NCI-H226 (cell line): ENCODE results near the gene DOK1.

Experiments
- DNase-seq: peaks from one replicate; pipeline ENCODE4 v3.0.0-alpha.2; 2015

The DOK1 gene

GRCh38 chr2:74553892-74554819 is at the start of gene DOK1, which contains the start of gene LOXL3:
Gene DOK1, plus strand, starts transcription at chr2:74554720. Its CDS starts 35 bp downstream, at chr2:74554755.
Gene LOXL3, minus strand, starts transcription at chr2:74553942. Its CDS starts 1,308 bp downstream, at chr2:74552634.
- peak; percentile 87 for DNase-seq

GRCh38 chr2:74505448-74506246 is 48.9 kb upstream of the DOK1 start:
- no peak for DNase-seq

GRCh38 chr2:74507145-74507925 is 47.2 kb upstream of the DOK1 start, which contains the start of gene PCGF1:
Gene PCGF1, minus strand, starts transcription at chr2:74507695. Its CDS starts 27 bp downstream, at chr2:74507668.
- DNase-seq = peak; percentile 95

DNA sequence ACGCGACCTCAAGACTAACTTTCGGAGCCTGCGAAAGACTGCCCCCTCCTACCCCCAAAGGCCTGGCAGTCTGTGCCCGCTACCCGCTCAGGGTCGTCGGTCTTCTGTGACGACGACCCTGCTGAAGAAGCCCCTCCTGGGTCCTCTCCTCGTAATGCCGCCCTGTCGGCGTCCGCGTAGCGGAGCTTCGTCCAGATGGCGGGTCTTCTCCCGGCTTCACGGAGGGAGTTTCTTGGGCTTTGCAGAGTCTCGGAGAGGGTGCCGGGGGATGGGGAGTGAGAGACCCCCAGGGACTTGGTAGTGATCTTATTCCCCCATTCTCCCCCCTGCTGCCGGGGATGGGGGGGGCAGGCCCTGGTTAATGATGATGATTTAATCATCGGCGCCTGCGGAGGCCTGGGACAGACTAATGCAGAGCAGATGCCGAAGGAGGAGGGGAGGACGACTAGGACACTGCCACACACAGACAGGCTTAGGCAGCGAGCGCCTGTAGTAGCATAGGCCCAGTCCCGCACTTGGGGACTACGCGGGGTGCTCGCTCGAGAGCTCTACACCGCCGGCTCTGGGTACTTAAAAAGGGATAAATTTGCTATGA is 46.5 kb upstream of the DOK1 start:
- no peak for DNase-seq

DNA sequence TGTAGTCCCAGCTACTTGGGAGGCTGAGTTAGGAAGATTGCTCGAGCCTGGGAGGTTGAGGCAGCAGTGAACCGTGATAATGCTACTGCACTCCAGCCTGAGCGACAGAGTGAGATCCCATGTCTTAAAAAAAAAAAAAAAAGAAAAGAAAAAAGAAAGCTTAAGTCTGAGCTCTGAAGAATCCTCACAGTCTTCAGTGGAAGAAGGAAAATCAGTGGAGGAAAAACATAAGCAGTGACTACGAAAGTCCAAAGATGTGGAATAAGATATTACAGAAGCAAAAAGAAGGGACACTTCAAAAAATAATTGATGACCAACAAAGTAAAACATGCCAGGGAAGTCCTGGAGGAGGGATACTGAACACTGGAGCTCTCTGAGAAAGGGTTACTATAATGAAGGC is 44.2 kb upstream of the DOK1 start:
- no peak for DNase-seq

- DNase-seq = no peak
Measured at GRCh38 chr2:74511104-74511989, 43.2 kb upstream of the DOK1 start.

DNA sequence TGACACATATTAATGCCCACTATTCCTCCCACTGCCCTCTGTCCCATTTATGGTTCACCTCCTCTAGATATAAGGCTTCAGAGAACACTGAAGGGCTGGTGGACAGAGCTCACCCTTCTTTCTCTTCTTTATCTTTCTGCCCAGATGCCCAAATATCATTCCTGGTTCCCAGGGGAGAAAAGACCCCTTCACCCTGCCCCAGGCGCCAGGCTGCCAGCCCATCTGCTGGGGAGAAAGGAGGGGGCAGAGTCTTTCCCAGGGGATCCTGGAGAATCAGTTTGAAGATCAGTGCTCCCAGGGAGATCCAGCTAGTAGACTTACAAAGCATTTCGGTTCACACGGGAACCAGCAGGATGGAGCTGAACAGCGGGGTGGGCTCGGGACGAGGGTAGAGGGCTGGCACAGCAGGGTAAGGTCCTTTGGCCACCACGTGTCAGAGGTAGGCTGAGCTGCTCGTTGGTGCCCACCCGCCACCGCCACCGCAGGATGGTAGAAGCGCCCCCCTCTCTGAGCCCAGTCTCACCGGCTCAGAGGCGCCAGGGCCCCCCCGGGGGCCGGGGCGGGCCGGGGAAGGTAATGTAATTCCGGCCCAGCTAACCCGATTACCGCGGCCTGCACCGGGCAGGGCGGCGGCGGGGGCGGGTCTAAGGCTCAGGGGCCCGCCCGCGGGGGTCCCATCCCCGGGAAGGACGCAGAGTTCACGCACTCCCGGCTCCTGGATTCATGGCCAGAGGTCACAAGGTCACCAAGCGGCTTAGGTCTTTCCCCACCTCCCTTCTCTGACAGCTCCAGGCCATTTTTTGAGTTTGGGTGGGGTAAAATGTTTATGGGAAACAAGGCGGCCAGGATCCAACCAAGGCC is 41.5 kb upstream of the DOK1 start:
- no peak for DNase-seq

DNA sequence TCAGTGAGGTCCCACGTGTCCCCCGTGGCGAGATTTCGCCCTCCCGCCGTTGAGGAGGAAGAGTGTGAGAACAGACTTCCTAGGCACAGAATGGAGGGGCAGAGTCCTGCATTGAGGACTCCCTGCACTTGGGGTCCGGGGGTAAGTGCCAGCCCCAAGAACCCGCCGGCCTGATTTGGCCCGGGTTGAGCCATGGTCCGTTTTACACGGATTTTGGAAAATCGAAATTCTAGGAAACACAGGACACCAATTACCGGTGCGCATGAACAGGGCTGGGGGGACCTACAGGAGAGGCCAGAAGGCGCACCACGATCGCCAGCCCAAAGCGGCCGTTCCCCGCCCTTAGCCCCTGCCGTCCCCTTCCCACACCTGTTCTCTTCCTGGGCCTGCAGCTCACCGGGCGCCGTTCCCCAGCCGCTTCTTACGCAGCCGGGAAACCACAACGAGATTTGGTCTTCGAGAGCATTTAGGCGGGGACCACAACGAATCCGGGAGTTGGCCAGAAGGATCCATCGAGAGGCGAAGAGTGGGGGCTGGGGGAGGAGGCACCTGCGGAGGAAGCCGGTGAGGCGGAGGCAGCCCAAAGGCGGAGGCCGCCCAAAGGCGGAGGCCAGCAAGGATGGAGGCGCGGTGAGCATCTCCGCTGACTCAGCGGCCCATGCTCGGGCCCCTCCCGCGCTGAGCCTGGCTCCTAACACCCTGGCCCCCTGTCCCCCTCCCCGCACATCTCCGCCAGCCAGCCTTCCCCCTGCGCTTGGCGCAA is 40.7 kb upstream of the DOK1 start:
- DNase-seq = no peak

DNA sequence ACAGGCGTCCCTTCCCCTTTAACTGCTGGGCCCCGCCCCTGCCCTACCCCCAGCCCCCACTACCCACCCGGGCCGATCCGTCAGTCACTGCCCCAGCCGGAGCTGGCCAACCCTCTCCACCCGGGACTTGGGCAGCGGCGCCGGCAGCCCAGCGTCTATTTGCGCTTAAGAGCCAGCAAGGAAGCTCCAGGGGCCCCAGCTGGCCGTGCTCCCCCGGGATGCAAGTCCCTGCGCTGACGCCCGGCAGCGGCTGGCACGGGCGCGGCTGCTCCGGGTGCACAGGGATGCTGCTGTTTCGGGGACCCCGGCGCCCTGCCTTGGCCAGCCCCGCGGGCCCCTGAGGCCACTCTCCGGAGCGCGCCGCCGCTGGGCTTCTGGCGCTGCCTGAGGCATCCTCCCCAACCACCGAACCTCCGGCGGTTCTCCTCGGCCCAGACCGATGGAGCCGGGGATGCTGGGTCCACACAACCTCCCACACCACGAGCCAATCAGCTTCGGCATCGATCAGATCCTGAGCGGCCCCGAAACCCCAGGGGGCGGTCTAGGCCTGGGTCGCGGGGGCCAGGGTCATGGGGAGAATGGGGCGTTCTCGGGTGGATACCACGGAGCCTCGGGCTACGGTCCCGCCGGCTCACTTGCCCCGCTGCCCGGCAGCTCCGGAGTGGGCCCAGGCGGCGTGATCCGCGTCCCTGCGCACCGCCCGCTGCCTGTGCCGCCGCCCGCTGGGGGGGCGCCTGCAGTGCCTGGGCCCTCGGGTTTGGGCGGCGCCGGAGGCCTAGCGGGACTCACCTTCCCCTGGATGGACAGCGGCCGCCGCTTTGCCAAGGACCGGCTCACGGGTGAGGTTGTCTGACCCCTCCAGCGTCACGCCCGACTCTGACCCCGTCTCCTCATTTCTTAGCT is 39.9 kb upstream of the DOK1 start, which contains the start of gene TLX2:
TSS of gene TLX2 (plus strand) at position 83 of the 903 bp plus-strand sequence. CDS start at position 440, 357 bp downstream.
- no peak for DNase-seq

- DNase-seq = no peak
Measured at GRCh38 chr2:74515271-74515980, 39.1 kb upstream of the DOK1 start.

GRCh38 chr2:74515981-74516633 is 38.4 kb upstream of the DOK1 start:
- DNase-seq = no peak

DNA sequence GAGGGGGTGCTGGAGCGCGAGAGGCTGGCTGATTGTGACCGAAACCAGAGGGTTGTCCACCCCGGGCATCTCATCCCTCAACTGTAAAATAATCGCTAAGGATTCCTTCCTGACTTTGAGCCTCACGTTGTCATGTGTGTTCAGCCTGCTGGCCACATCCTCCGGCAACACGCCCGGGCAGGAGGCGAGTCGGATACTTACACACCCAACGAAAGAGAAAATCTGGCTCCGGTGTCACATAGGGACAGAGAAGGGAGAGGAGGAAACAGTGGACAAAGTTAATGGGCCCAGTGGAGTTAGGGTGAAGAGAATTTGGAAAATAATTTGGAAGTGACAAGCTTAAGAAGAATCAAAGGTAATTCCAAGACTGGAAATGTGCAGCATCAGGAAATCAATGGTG is 37.9 kb upstream of the DOK1 start:
- no peak for DNase-seq

DNA sequence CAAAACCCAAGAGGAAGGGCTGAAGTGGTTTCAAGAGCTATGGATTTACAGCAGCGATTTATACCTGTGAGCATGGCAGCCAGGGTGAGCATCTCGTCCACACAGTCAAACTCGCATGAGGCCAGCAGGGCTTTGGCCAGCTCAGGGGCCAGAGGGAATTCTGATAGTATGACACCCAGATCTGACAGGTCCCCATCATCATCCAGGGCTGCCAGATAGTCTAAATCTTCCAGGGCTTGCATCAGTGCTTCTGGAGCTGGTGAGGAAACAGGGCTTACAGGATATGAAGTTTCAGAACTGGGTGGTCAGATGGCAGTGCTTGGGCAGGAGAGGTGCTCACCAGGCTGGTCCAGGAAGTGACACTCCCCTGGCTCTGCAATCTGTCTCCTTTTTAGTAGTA is 32.0 kb upstream of the DOK1 start:
- DNase-seq = no peak

DNA sequence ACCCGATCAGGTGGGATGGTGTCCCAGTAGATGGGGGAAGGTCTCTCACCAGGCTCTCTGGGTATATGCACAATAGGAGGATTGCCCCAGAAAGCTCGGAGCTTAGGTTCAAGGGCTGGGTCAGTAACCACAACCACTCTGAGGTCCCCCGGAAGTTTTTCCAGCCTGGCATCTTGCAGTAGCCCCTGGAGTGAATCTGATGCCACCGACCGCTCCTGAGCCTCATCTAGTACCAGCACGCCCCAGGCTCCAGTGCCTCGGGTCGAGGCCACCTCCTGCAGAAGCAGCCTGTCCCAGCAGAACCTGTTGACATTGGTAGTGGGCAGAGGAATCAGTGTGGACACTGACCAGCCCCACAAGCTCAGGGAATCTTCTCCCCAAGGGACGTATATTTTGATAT is 30.5 kb upstream of the DOK1 start:
- DNase-seq = no peak

DNA sequence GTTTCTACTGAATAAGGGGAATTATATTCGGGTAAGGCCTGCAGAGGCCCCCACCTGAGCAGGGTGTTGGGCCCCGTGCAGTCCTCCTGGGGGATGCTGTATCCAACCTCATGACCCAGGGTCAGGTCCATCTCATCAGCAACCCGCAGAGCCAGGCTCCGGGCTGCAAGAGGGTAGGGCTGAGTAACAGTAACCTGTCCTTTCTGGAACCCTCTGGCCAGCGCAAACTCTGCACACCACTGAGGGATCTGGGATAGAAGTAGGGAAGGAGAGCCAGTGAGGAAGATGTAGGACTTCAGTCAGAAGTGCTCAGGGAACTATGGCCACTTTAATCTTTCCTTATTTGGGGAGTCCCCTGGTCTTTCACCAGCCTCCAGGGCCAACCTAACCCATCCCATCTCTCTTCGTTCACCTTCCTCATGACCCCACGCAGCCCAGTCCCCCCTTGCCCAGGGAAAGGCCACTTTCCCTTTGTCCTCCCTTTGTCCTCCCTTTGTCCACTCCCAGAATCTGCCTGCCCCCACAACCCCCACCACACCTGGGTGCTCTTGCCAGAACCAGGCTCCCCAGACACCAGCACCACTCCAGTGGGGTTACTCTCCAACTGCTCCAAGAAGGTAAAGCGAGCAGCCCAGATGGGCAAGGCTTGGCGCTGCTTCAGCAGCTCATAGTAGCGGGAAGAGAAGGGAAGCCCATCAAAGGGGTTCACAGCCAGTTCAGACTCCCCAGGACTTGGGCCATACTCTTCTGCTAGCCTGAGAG is 29.4 kb upstream of the DOK1 start:
- DNase-seq = no peak
